A549 (cell line): ENCODE measurements around the gene ZNF276. TPM values are rescaled to one million over a fixed set of nuclear protein-coding genes. Genes with fewer than 3 reads are reported as not detected.
A peak's percentile ranks its signal among the peaks of the same experiment; 100 is the strongest.

Source experiments
- ATOH8 ChIP-seq: fragments of 250-450 bp; sonication (Bioruptor Pico); IDR thresholded peaks from 2 replicates; pipeline ENCODE4 v1.5.0; 2020; ENCODE audit warnings: low read depth, mild to moderate bottlenecking, moderate library complexity
- CEBPB ChIP-seq, 2 experiments: fragments of >200 bp in 1 of 2; sonication (Bioruptor Twin) in 1 of 2; formaldehyde crosslinking in 1 of 2; IDR thresholded peaks; 2 replicates each; pipeline ENCODE4 v1.6.1; 2012 to 2016
- CHD2 ChIP-seq: fragments of 150-350 bp; IDR thresholded peaks from 2 replicates; pipeline ENCODE4 v1.6.1; 2014; ENCODE audit warnings: low read length; ENCODE audit not compliant: partially characterized antibody
- CTCF ChIP-seq: fragments of >200 bp; sonication (Bioruptor Twin); formaldehyde crosslinking; IDR thresholded peaks from 3 replicates; pipeline ENCODE4 v1.5.1; 2016
- E2F6 ChIP-seq: IDR thresholded peaks from 2 replicates; pipeline ENCODE4 v1.6.1; 2012; ENCODE audit warnings: low read depth, borderline replicate concordance
- ELK1 ChIP-seq: fragments of 150-350 bp; IDR thresholded peaks from 2 replicates; pipeline ENCODE4 v1.6.1; 2014; ENCODE audit warnings: low read depth, mild to moderate bottlenecking, low read length
- GATA3 ChIP-seq: IDR thresholded peaks from 2 replicates; pipeline ENCODE4 v1.6.1; 2012; ENCODE audit warnings: borderline replicate concordance
- HDAC2 ChIP-seq: fragments of 200-600 bp; sonication (generic); IDR thresholded peaks from 2 replicates; pipeline ENCODE4 v1.6.1; 2016
- HES2 ChIP-seq: fragments of >200 bp; sonication (Bioruptor Twin); formaldehyde crosslinking; IDR thresholded peaks from 2 replicates; pipeline ENCODE4 v1.6.1; 2016
- HMGXB4 ChIP-seq: fragments of 250-450 bp; sonication (Bioruptor Pico); IDR thresholded peaks from 2 replicates; pipeline ENCODE4 v1.5.0; 2021; ENCODE audit warnings: mild to moderate bottlenecking, moderate library complexity, borderline replicate concordance
- HOXB13 ChIP-seq: fragments of 250-450 bp; sonication (Bioruptor Pico); IDR thresholded peaks from 2 replicates; pipeline ENCODE4 v1.5.0; 2020; ENCODE audit warnings: low read depth, mild to moderate bottlenecking, moderate library complexity
- HOXB5 ChIP-seq: fragments of 250-450 bp; sonication (Bioruptor Pico); IDR thresholded peaks from 2 replicates; pipeline ENCODE4 v1.5.0; 2020; ENCODE audit warnings: mild to moderate bottlenecking, moderate library complexity
- KDM1A ChIP-seq: fragments of 200-600 bp; sonication (generic); IDR thresholded peaks from 2 replicates; pipeline ENCODE4 v1.6.1; 2016; ENCODE audit warnings: low read depth, mild to moderate bottlenecking
- KDM5A ChIP-seq: fragments of 200-600 bp; sonication (generic); IDR thresholded peaks from 2 replicates; pipeline ENCODE4 v1.6.1; 2016; ENCODE audit warnings: antibody characterized with exemption, mild to moderate bottlenecking
- MAFK ChIP-seq: fragments of 450-650 bp; IDR thresholded peaks from 2 replicates; pipeline ENCODE4 v1.6.1; 2014; ENCODE audit not compliant: partially characterized antibody
- MAX ChIP-seq: IDR thresholded peaks from 2 replicates; pipeline ENCODE4 v1.6.1; 2012
- NR3C1 ChIP-seq: fragments of >200 bp; sonication (Bioruptor Twin); formaldehyde crosslinking; IDR thresholded peaks from 3 replicates; pipeline ENCODE4 v1.6.1; 2017
- PBX3 ChIP-seq: IDR thresholded peaks from 2 replicates; pipeline ENCODE4 v1.6.1; 2012
- POLR2A ChIP-seq: IDR thresholded peaks from 2 replicates; pipeline ENCODE4 v1.6.1; 2012; ENCODE audit warnings: mild to moderate bottlenecking, low read length
- RAD21 ChIP-seq, 2 experiments: fragments of >200 bp in 1 of 2; sonication (Bioruptor Twin) in 1 of 2; formaldehyde crosslinking in 1 of 2; IDR thresholded peaks in 1 of 2; conservative IDR thresholded peaks in 1 of 2; 2 replicates in 1 of 2; 3 replicates in 1 of 2; pipeline ENCODE4 v1.6.1; 2012 to 2018; ENCODE audit warnings: inconsistent platforms in 1 of 2
- RFX5 ChIP-seq: fragments of 450-650 bp; IDR thresholded peaks from 2 replicates; pipeline ENCODE4 v1.7.1; 2014; ENCODE audit warnings: antibody characterized with exemption, mild to moderate bottlenecking, moderate library complexity
- RNF2 ChIP-seq: fragments of 200-600 bp; sonication (generic); IDR thresholded peaks from 2 replicates; pipeline ENCODE4 v1.6.1; 2016; ENCODE audit warnings: low read depth, mild to moderate bottlenecking, antibody characterized with exemption, moderate library complexity, borderline replicate concordance
- TFCP2L1 ChIP-seq: fragments of 250-450 bp; sonication (Bioruptor Pico); IDR thresholded peaks from 2 replicates; pipeline ENCODE4 v1.5.0; 2021; ENCODE audit warnings: mild to moderate bottlenecking
- USF2 ChIP-seq: fragments of 450-650 bp; IDR thresholded peaks from 2 replicates; pipeline ENCODE4 v1.6.1; 2014; ENCODE audit warnings: antibody characterized with exemption
- ZFP36 ChIP-seq: fragments of 450-650 bp; IDR thresholded peaks from 2 replicates; pipeline ENCODE4 v1.6.1; 2014; ENCODE audit warnings: borderline replicate concordance; ENCODE audit not compliant: partially characterized antibody
- ZNF302 ChIP-seq: fragments of 250-450 bp; sonication (Bioruptor Pico); IDR thresholded peaks from 2 replicates; pipeline ENCODE4 v1.9.0; 2021; ENCODE audit warnings: inconsistent platforms, mild to moderate bottlenecking, moderate library complexity
- ZSCAN20 ChIP-seq: fragments of 250-450 bp; sonication (Bioruptor Pico); IDR thresholded peaks from 2 replicates; pipeline ENCODE4 v1.8.0; 2022; ENCODE audit warnings: mild to moderate bottlenecking, moderate library complexity
- polyA plus RNA-seq, 4 experiments: library from polyadenylated mRNA; depleted of rRNA in 3 of 4; stranded (reverse); fragments of >200 nt; fragmentation: RNase III in 1 of 4; extraction: RNeasy Plus Mini Kit Qiagen cat#74134 plus additional on column Dnase treatment in 1 of 4; gene quantifications; 2 replicates in 3 of 4; 3 replicates in 1 of 4; pipeline ENCODE4 v1.2.3, GENCODE V29; 2011 to 2017

Gene ZNF276
- polyA plus RNA-seq, 2 of the 4 experiments (the other 2 are of a cell fraction), result 6.5 to 15.1 TPM

GRCh38 chr16:89700100-89700648 is 21.2 kb upstream of the ZNF276 start (continued):
- TF ChIP-seq NR3C1 (no peak), GATA3 (no peak), RNF2 (no peak), KDM5A (no peak), HOXB5 (CRISPR knock-in tag) (no peak), RFX5 (peak; percentile 80; the same call in 1 of the 2 replicates), PBX3 (no peak), POLR2A (no peak), CEBPB (IDR thresholded peaks at IDR 0.05) (no peak), USF2 (peak; percentile 97), ATOH8 (CRISPR knock-in tag) (no peak), HMGXB4 (CRISPR knock-in tag) (no peak), CTCF (peak; percentile 69), HOXB13 (CRISPR knock-in tag) (no peak), ZSCAN20 (no peak), CHD2 (no peak), RAD21 (conservative IDR thresholded peaks at IDR 0.05 in 1 of 2, IDR thresholded peaks at IDR 0.05 in 1 of 2) (peak; percentile 63 to 71), ZNF302 (CRISPR knock-in tag) (no peak), HES2 (no peak), ZFP36 (no peak), MAFK (no peak), KDM1A (no peak), ELK1 (no peak), MAX (peak; percentile 92), HDAC2 (no peak), TFCP2L1 (CRISPR knock-in tag) (no peak), E2F6 (0 out of 2 replicates have a peak, but pooled peaks have one; percentile 30)
